Measurements from ENCODE around the gene TBCA. TPM values are rescaled to one million over a fixed set of nuclear protein-coding genes. Genes with fewer than 3 reads are reported as not detected.

The TBCA gene
- total RNA-seq, 1 donor from 2014 or later: 264 TPM

DNA sequence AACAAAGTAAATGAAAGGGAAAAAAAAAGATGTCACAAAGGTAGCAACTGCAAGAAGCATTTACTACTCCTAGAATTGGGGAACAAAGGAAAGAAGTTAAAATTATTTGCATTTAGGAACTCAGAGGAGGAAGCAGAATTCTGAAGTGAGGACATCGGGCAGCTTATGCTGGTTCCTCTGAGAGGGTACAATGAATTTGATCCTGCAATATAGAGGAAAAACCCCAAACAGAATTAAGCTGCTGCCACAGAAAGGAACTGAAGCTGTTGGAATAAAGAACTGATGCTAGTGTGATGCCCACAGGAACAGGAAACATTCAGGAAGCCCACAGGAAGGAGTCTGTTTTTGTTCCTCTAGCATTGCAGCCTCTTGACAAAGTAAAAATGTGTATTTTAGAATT is 22.3 kb upstream of the TBCA start:
- H3K36me3 Mint-ChIP-seq (ENCODE audit: insufficient read depth): peaks cover 3% of the 10 kb centered on the region
- DNase-seq (ENCODE audit: low spot score, unreplicated experiment): no peak
- no peaks in the 10 kb centered on the region for H3K27me3 Mint-ChIP-seq
- H3K4me1 Mint-ChIP-seq (ENCODE audit: low read depth): no peaks in the 10 kb centered on the region
- peaks cover 30% of the 10 kb centered on the region for H3K9me3 Mint-ChIP-seq (ENCODE audit: low read depth)
- H3K4me3 Mint-ChIP-seq (ENCODE audit: low read depth): no peak overlapping the region
- TF ChIP-seq, protein P1, sequence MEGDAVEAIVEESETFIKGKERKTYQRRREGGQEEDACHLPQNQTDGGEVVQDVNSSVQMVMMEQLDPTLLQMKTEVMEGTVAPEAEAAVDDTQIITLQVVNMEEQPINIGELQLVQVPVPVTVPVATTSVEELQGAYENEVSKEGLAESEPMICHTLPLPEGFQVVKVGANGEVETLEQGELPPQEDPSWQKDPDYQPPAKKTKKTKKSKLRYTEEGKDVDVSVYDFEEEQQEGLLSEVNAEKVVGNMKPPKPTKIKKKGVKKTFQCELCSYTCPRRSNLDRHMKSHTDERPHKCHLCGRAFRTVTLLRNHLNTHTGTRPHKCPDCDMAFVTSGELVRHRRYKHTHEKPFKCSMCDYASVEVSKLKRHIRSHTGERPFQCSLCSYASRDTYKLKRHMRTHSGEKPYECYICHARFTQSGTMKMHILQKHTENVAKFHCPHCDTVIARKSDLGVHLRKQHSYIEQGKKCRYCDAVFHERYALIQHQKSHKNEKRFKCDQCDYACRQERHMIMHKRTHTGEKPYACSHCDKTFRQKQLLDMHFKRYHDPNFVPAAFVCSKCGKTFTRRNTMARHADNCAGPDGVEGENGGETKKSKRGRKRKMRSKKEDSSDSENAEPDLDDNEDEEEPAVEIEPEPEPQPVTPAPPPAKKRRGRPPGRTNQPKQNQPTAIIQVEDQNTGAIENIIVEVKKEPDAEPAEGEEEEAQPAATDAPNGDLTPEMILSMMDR (IDR thresholded peaks at IDR 0.05; ENCODE audit: unreplicated experiment): no peak
- H3K27ac Mint-ChIP-seq: no peak overlapping the region

DNA sequence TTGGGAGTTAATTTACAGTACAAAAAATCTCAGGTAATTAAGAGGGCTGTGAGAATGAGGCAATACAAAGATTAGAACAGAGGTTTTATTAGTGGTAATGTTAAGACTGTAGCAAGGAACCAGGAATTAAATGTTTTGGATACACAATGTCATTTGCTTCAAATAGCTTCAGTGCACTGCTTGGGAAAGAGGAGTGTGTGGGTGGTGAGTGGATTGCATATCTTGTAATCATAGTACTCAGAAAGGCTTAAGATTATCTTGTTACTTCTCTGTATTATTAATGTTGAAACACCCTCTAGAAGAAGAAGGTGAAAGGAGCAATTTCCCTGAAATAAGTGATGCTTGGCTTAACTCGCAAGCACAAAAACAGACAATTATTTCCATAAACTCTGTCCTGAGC is 21.0 kb upstream of the TBCA start:
- TF ChIP-seq, protein P1 (IDR thresholded peaks at IDR 0.05; ENCODE audit: unreplicated experiment): no peak
- peaks cover 3% of the 10 kb centered on the region for H3K36me3 Mint-ChIP-seq (ENCODE audit: insufficient read depth)
- no peak overlapping the region for H3K27ac Mint-ChIP-seq
- DNase-seq (ENCODE audit: low spot score, unreplicated experiment): no peak
- no peaks in the 10 kb centered on the region for H3K27me3 Mint-ChIP-seq
- no peaks in the 10 kb centered on the region for H3K4me1 Mint-ChIP-seq (ENCODE audit: low read depth)
- peaks cover 24% of the 10 kb centered on the region for H3K9me3 Mint-ChIP-seq (ENCODE audit: low read depth)
- H3K4me3 Mint-ChIP-seq (ENCODE audit: low read depth): no peak overlapping the region

DNA sequence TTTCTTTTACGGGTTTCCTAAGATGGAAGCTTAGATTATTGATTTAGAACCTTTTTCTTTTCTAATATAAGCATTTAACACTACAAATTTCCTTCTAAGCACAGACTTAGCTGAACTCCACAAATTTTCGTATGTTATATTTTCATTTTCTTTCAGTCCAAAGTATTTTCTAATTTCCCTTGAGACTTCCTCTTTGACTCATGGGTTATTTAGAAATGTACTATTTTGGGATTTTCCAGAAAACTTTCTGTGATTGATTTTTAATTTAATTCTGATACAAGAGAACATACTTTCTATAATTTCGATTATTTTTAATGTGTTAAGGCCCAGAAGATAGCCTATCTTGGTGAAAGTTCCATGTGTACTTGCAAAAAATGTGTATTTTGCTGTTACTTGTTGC is 19.7 kb upstream of the TBCA start:
- no peak overlapping the region for H3K27ac Mint-ChIP-seq
- no peak for DNase-seq (ENCODE audit: low spot score, unreplicated experiment)
- TF ChIP-seq, protein P1 (IDR thresholded peaks at IDR 0.05; ENCODE audit: unreplicated experiment): no peak
- H3K27me3 Mint-ChIP-seq: no peaks in the 10 kb centered on the region
- peaks cover 21% of the 10 kb centered on the region for H3K9me3 Mint-ChIP-seq (ENCODE audit: low read depth)
- H3K36me3 Mint-ChIP-seq (ENCODE audit: insufficient read depth): peaks cover 3% of the 10 kb centered on the region
- peaks cover 1% of the 10 kb centered on the region for H3K4me1 Mint-ChIP-seq (ENCODE audit: low read depth)
- no peak overlapping the region for H3K4me3 Mint-ChIP-seq (ENCODE audit: low read depth)

DNA sequence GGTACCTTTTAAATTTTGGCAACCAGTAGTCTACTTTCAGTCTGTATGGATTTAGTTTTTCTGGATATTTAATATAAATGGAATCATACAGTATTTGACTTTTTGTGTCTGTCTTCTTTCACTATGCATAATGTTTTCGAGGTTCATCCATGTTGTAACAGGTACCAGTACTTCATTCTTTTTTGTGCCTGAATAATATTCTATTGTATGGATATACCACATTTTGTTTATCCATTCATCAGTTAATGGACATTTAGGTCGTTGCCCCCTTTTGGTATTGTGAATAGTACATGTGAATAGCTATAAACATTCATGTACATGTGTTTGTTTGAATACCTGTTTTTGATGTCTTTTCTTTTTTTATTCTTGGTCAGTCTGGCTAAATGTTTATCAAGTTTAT is 19.1 kb upstream of the TBCA start:
- Mint-ChIP-seq H3K27ac (no peak overlapping the region), H3K36me3 (ENCODE audit: insufficient read depth) (peaks cover 3% of the 10 kb centered on the region), H3K27me3 (no peaks in the 10 kb centered on the region), H3K4me3 (ENCODE audit: low read depth) (no peak overlapping the region), H3K4me1 (ENCODE audit: low read depth) (peaks cover 1% of the 10 kb centered on the region), H3K9me3 (ENCODE audit: low read depth) (peaks cover 19% of the 10 kb centered on the region)
- no peak for DNase-seq (ENCODE audit: low spot score, unreplicated experiment)
- TF ChIP-seq, protein P1 (IDR thresholded peaks at IDR 0.05; ENCODE audit: unreplicated experiment): no peak

DNA sequence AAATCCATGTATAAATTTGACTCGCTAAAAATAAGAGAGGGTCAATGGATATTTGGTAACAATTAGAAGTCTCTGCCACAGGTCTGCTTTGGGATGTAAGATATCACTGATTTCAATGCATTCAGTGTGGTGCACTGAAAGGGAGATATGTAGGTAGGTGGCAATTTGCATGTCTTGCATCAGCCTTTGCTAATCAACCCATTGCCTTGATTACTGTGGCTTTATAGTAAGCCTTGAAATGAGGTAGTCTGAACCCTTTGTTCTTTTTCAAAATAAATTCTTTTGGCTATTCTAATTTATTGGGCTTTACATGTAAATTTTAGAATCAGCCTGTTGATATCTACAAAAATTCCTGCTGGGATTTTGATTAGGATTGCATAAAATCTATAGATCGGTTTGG is 15.8 kb upstream of the TBCA start:
- H3K27me3 Mint-ChIP-seq: no peaks in the 10 kb centered on the region
- H3K9me3 Mint-ChIP-seq (ENCODE audit: low read depth): peaks cover 11% of the 10 kb centered on the region
- peaks cover 1% of the 10 kb centered on the region for H3K4me1 Mint-ChIP-seq (ENCODE audit: low read depth)
- H3K4me3 Mint-ChIP-seq (ENCODE audit: low read depth): no peak overlapping the region
- no peak for DNase-seq (ENCODE audit: low spot score, unreplicated experiment)
- H3K27ac Mint-ChIP-seq: no peak overlapping the region
- TF ChIP-seq, protein P1 (IDR thresholded peaks at IDR 0.05; ENCODE audit: unreplicated experiment): no peak
- H3K36me3 Mint-ChIP-seq (ENCODE audit: insufficient read depth): peaks cover 3% of the 10 kb centered on the region
